ENCODE measurements around the gene ELOA2. TPM values are rescaled to one million over a fixed set of nuclear protein-coding genes. Genes with fewer than 3 reads are reported as not detected.
"Not testable (repeated sequence)": the region's sequence is repeated elsewhere in the genome, so short reads cannot be mapped to it uniquely, and the experiment has no call there.

ELOA2 gene
- polyA plus RNA-seq, 3 donors = not detected

GRCh38 chr18:47019870-47020269 is 15.6 kb downstream of the ELOA2 start:
- no CpG with 5 or more reads among the region's 10 CpGs for WGBS (ENCODE audit: insufficient coverage)
- H3K27me3 ChIP-seq (ENCODE audit: control insufficient read depth in 2 of 2, insufficient read depth in 2 of 2, low read length in 2 of 2); H3K4me2 ChIP-seq (replicated peaks; ENCODE audit: extremely low read depth, low read length, poor library complexity, severe bottlenecking); H3K4me3 ChIP-seq (replicated peaks in 1 of 3; ENCODE audit: low read depth in 2 of 3, low read length in 3 of 3); H3K27ac ChIP-seq (ENCODE audit: low read depth in 1 of 2, low read length in 2 of 2); H3K4me1 ChIP-seq (ENCODE audit: control insufficient read depth in 1 of 2, insufficient read depth in 2 of 2, low read length in 2 of 2); H3K79me2 ChIP-seq (ENCODE audit: insufficient read depth, low read length); H3K27me3 Mint-ChIP-seq (ENCODE audit: low read depth in 3 of 3); H3K36me3 ChIP-seq (replicated peaks in 1 of 2; ENCODE audit: control insufficient read depth in 1 of 2, insufficient read depth in 2 of 2, low read length in 2 of 2); H3K4me3 Mint-ChIP-seq; H3K36me3 Mint-ChIP-seq; H4K20me1 ChIP-seq (ENCODE audit: insufficient read depth, low read length); H3K27ac Mint-ChIP-seq; DNase-seq; H3K9me3 ChIP-seq (replicated peaks in 1 of 2; ENCODE audit: control insufficient read depth in 1 of 2, insufficient read depth in 1 of 2, low read length in 2 of 2); intact Hi-C loops (cut with micrococcal nuclease); H3K9ac ChIP-seq (ENCODE audit: insufficient read depth, low read length, poor library complexity, severe bottlenecking); H3K4me1 Mint-ChIP-seq; H2AFZ ChIP-seq (ENCODE audit: insufficient read depth, low read depth, low read length, poor library complexity, severe bottlenecking); H3K9me3 Mint-ChIP-seq: not testable (repeated sequence)

Other genes starting within 250 kb of the ELOA2 start
- gene PIAS2, start 118.1 kb downstream of the ELOA2 start, polyA plus RNA-seq = 10 to 100 TPM in 2 of 3 donors, 1 to 10 TPM in 1; 9.9 to 13.2 (median 11.0) TPM
- under 1 TPM in 2 of 3 donors, not detected in 1; 0.35 to 0.36 TPM for gene KATNAL2, start 118.0 kb downstream of the ELOA2 start, polyA plus RNA-seq
- 10 to 100 TPM; 10.6 to 38.1 (median 30.6) TPM for gene HDHD2, start 114.9 kb upstream of the ELOA2 start, polyA plus RNA-seq
- 10 to 100 TPM in 2 of 3 donors, 1 to 10 TPM in 1; 3.8 to 17.2 (median 14.4) TPM for gene IER3IP1, start 140.7 kb upstream of the ELOA2 start, polyA plus RNA-seq
- not detected for gene SKOR2, start 216.0 kb upstream of the ELOA2 start, polyA plus RNA-seq